Measurements from ENCODE around the gene ATP6V1D.
"Not testable (repeated sequence)": the region's sequence is repeated elsewhere in the genome, so short reads cannot be mapped to it uniquely, and the experiment has no call there.

Gene ATP6V1D

DNA sequence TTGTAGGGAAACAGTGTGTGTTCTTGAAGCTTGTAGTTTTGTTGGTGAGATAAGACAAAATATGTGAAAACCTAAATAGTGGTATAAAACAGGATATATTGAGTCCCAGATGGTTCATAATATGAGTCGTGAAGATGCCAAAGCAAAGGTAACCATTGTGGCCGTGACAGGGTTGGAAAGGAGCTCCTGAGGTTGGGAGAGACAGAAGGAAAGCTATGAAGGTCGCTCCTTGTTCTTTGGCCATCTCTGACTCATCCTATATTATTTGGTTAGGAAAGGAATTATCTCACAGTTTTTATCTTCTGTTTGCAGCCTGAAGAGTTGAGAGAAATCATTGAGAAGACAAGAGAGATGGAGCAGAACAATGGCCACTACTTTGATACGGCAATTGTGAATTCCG lies 27.1 kb downstream of the ATP6V1D start:
- TF ChIP-seq EZH2phosphoT487 (conservative IDR thresholded peaks at IDR 0.05; ENCODE audit: low read length) = no peak
- TF ChIP-seq, protein P1, sequence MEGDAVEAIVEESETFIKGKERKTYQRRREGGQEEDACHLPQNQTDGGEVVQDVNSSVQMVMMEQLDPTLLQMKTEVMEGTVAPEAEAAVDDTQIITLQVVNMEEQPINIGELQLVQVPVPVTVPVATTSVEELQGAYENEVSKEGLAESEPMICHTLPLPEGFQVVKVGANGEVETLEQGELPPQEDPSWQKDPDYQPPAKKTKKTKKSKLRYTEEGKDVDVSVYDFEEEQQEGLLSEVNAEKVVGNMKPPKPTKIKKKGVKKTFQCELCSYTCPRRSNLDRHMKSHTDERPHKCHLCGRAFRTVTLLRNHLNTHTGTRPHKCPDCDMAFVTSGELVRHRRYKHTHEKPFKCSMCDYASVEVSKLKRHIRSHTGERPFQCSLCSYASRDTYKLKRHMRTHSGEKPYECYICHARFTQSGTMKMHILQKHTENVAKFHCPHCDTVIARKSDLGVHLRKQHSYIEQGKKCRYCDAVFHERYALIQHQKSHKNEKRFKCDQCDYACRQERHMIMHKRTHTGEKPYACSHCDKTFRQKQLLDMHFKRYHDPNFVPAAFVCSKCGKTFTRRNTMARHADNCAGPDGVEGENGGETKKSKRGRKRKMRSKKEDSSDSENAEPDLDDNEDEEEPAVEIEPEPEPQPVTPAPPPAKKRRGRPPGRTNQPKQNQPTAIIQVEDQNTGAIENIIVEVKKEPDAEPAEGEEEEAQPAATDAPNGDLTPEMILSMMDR (IDR thresholded peaks at IDR 0.05; ENCODE audit: insufficient read depth, low read length, poor library complexity, severe bottlenecking) = no peak
- H3K27me3 ChIP-seq (ENCODE audit: low read length) = no peaks in the 10 kb centered on the region
- H3K79me2 ChIP-seq (ENCODE audit: insufficient read depth, low read length) = no peaks in the 10 kb centered on the region
- no peak overlapping the region for H3K9ac ChIP-seq (ENCODE audit: low read length)
- no peaks in the 10 kb centered on the region for H3F3A ChIP-seq (ENCODE audit: insufficient read depth)
- H3K9me3 ChIP-seq (ENCODE audit: insufficient read depth, low read length) = no peaks in the 10 kb centered on the region
- H3K4me3 ChIP-seq (ENCODE audit: insufficient read depth, low read length, poor library complexity, severe bottlenecking) = no peak overlapping the region
- no peaks in the 10 kb centered on the region for H3K9me2 ChIP-seq (replicated peaks; ENCODE audit: insufficient read depth, low read length)
- H4K20me1 ChIP-seq (ENCODE audit: low read depth, low read length) = no peaks in the 10 kb centered on the region
- H3K36me3 ChIP-seq (ENCODE audit: low read length) = peaks cover 10% of the 10 kb centered on the region
- H3K27ac ChIP-seq (ENCODE audit: low read depth, low read length) = no peak overlapping the region
- no peak overlapping the region for H2AFZ ChIP-seq (ENCODE audit: low read depth, low read length, severe bottlenecking)
- H3K4me2 ChIP-seq (ENCODE audit: low read depth, low read length, poor library complexity, severe bottlenecking) = no peak overlapping the region

DNA sequence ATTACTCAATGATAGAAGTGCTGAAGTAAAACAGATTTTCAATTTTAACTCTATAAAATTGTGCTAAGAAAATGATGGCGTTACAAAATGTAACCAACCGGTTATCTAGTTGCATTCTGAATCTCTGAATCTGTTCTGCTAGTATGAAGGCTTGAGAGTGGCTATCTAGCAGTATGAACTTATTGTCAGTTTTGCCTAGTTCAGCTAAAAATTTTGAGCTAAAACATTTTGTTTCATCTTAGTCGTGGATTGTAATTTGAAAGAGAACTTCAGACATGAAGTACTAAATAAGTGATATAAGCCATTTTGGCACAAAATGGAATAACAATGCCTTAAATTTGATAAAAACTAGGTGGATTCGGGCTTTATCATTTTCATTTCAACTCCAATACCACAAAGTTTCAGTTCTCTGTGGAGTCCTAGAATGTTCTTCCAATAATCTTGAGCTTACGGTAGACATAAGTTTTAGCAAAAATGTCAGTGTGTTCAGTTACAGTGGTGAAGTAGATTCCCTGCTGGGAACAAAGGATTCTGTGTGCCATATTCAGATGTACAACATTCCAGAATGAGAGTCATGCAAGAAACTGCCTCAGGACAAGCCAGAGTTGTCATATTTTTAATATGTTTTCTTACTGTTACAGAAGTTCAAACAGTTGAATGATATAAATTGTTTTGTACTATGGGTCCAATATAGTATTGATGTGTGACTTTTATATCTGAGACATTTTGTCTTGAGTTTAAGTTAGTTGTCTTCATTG lies 28.1 kb downstream of the ATP6V1D start:
- no peak for TF ChIP-seq EZH2phosphoT487 (conservative IDR thresholded peaks at IDR 0.05; ENCODE audit: low read length)
- TF ChIP-seq, protein P1 (IDR thresholded peaks at IDR 0.05; ENCODE audit: insufficient read depth, low read length, poor library complexity, severe bottlenecking) = no peak
- H3K36me3 ChIP-seq (ENCODE audit: low read length) = peaks cover 10% of the 10 kb centered on the region

DNA sequence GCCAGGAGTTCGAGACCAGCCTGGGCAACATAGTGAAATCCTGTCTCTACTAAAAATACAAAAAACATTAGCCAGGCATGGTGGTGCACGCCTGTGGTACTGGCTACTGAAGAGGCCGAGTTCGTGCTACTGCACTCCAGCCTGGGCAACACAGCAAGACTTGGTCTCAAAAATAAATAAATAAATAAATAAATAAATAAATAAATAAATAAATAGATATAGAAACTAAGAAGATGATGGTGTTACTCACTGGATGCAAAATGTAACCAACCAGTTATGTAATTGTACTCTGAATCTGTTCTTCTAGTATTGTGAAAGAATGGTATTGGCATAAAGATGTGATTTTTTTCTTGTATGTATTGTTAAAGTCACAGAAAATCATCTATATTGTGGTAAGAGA lies 29.9 kb downstream of the ATP6V1D start:
- not testable (repeated sequence) for H3K9me2 ChIP-seq (replicated peaks; ENCODE audit: insufficient read depth, low read length); H3F3A ChIP-seq (ENCODE audit: insufficient read depth); H4K20me1 ChIP-seq (ENCODE audit: low read depth, low read length); H2AFZ ChIP-seq (ENCODE audit: low read depth, low read length, severe bottlenecking); H3K4me3 ChIP-seq (ENCODE audit: insufficient read depth, low read length, poor library complexity, severe bottlenecking); H3K36me3 ChIP-seq (ENCODE audit: low read length); H3K27me3 ChIP-seq (ENCODE audit: low read length); H3K27ac ChIP-seq (ENCODE audit: low read depth, low read length); H3K79me2 ChIP-seq (ENCODE audit: insufficient read depth, low read length); H3K4me2 ChIP-seq (ENCODE audit: low read depth, low read length, poor library complexity, severe bottlenecking); H3K9me3 ChIP-seq (ENCODE audit: insufficient read depth, low read length); H3K9ac ChIP-seq (ENCODE audit: low read length)

More for the DNA sequence above, 28.1 kb downstream of the ATP6V1D start:
- Histone ChIP-seq H2AFZ (ENCODE audit: low read depth, low read length, severe bottlenecking) (no peak overlapping the region), H3K9me3 (ENCODE audit: insufficient read depth, low read length) (no peaks in the 10 kb centered on the region), H3K79me2 (ENCODE audit: insufficient read depth, low read length) (no peaks in the 10 kb centered on the region), H3K27ac (ENCODE audit: low read depth, low read length) (no peak overlapping the region), H4K20me1 (ENCODE audit: low read depth, low read length) (no peaks in the 10 kb centered on the region), H3K27me3 (ENCODE audit: low read length) (no peaks in the 10 kb centered on the region), H3K9ac (ENCODE audit: low read length) (no peak overlapping the region), H3F3A (ENCODE audit: insufficient read depth) (no peaks in the 10 kb centered on the region), H3K4me3 (ENCODE audit: insufficient read depth, low read length, poor library complexity, severe bottlenecking) (no peak overlapping the region), H3K4me2 (ENCODE audit: low read depth, low read length, poor library complexity, severe bottlenecking) (no peak overlapping the region), H3K9me2 (replicated peaks; ENCODE audit: insufficient read depth, low read length) (no peaks in the 10 kb centered on the region)

DNA sequence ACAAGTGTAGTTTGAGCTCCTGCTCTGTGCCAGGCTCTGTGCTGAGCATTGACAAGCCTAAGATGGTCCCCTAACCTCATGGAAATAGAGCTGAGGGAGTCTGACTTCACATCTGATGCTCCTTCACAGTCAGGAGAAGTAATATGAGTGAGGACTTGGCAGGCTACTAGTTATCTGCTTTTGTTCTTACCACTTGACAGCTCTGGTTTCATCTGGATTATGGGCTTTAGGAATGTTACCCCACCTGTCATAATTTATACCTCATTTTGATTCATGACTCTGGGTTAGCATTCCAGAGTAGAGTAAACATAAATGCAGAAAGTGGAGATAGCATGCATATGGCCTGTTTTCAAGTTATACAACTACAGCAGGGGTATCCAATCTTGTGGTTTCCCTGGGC lies 40.5 kb downstream of the ATP6V1D start:
- H3K27ac ChIP-seq (ENCODE audit: low read depth, low read length) = no peak overlapping the region
- no peaks in the 10 kb centered on the region for H3K9me2 ChIP-seq (replicated peaks; ENCODE audit: insufficient read depth, low read length)
- H3K4me2 ChIP-seq (ENCODE audit: low read depth, low read length, poor library complexity, severe bottlenecking) = no peak overlapping the region
- TF ChIP-seq EZH2phosphoT487 (conservative IDR thresholded peaks at IDR 0.05; ENCODE audit: low read length) = no peak
- TF ChIP-seq, protein P1 (IDR thresholded peaks at IDR 0.05; ENCODE audit: insufficient read depth, low read length, poor library complexity, severe bottlenecking) = no peak
- no peak overlapping the region for H3K4me3 ChIP-seq (ENCODE audit: insufficient read depth, low read length, poor library complexity, severe bottlenecking)
- H3K79me2 ChIP-seq (ENCODE audit: insufficient read depth, low read length) = no peaks in the 10 kb centered on the region
- peaks cover 30% of the 10 kb centered on the region for H3K36me3 ChIP-seq (ENCODE audit: low read length)
- no peaks in the 10 kb centered on the region for H4K20me1 ChIP-seq (ENCODE audit: low read depth, low read length)
- H3K27me3 ChIP-seq (ENCODE audit: low read length) = no peaks in the 10 kb centered on the region
- no peaks in the 10 kb centered on the region for H3K9me3 ChIP-seq (ENCODE audit: insufficient read depth, low read length)
- H3F3A ChIP-seq (ENCODE audit: insufficient read depth) = peaks cover 12% of the 10 kb centered on the region; the same call in 1 of the 2 replicates
- no peak overlapping the region for H2AFZ ChIP-seq (ENCODE audit: low read depth, low read length, severe bottlenecking)
- H3K9ac ChIP-seq (ENCODE audit: low read length) = no peak overlapping the region
